Spleen (tissue), 7 donors: ENCODE measurements around the gene FAM219A.

Experiments
- CTCF ChIP-seq, 11 experiments: fragments of 200-600 bp in 7 of 11; fragments of 450-650 bp in 4 of 11; sonication (generic) in 4 of 11; IDR thresholded peaks in 8 of 11; conservative IDR thresholded peaks in 3 of 11; 1 replicate in 7 of 11; 2 replicates in 4 of 11; pipeline versions ENCODE4 v1.4.0 to v1.8.0; 2016 to 2021; ENCODE audit warnings: antibody characterized with exemption in 11 of 11, inconsistent platforms in 4 of 11, mild to moderate bottlenecking in 1 of 11
- POLR2A ChIP-seq, 3 donors: fragments of 450-650 bp; IDR thresholded peaks; one replicate each; pipeline ENCODE4 v1.5.1; 2017; ENCODE audit warnings: antibody characterized with exemption in 3 of 3, mild to moderate bottlenecking in 1 of 3
- POLR2AphosphoS5 ChIP-seq, 3 donors: sonication (generic); formaldehyde crosslinking; IDR thresholded peaks; one replicate each; pipeline ENCODE4 v1.5.1; 2017; ENCODE audit warnings: antibody characterized with exemption in 3 of 3
- donor health status: DM: no; HTN: no; CAD: no; lungs with moderate emphysema.
- donor health status: DM: no; HTN: no; CAD: no.
- donor health status: DM: no; HTN: no; CAD: no.

- no peak for TF ChIP-seq POLR2A (IDR thresholded peaks at IDR 0.05)
- TF ChIP-seq CTCF (IDR thresholded peaks at IDR 0.05 in 8 of 11, conservative IDR thresholded peaks at IDR 0.05 in 3 of 11) = no peak
- no peak for TF ChIP-seq POLR2AphosphoS5 (IDR thresholded peaks at IDR 0.05)
Measured at GRCh38 chr9:34465468-34465867, 7.1 kb upstream of the FAM219A start.
